Thoracic aorta (tissue), 2 donors: ENCODE measurements around the gene BPIFB6. TPM values are rescaled to one million over a fixed set of nuclear protein-coding genes. Genes with fewer than 3 reads are reported as not detected.

ENCODE experiments used
- ATAC-seq: fragments of 150-250 bp; one replicate; pipeline ENCODE4 v1.8.0; 2017; ENCODE audit warnings: low read depth; ENCODE audit not compliant: insufficient number of reproducible peaks, low FRiP score
- DNase-seq: peaks from one replicate; pipeline ENCODE4 v3.0.0-alpha.2; 2020; ENCODE audit warnings: low spot score
- H3K27ac ChIP-seq, 2 donors: fragments of 200-600 bp; sonication (generic); 1 replicate in 1 of 2; 2 replicates in 1 of 2; pipeline ENCODE4 v1.5.1; 2016; ENCODE audit warnings: mild to moderate bottlenecking in 2 of 2, moderate library complexity in 2 of 2
- H3K27me3 ChIP-seq: fragments of 200-600 bp; sonication (generic); replicated peaks from 2 replicates; pipeline ENCODE4 v1.6.0; 2016; ENCODE audit warnings: mild to moderate bottlenecking; ENCODE audit not compliant: insufficient read depth
- H3K36me3 ChIP-seq: fragments of 200-600 bp; sonication (generic); one replicate; pipeline ENCODE4 v1.5.1; 2016
- H3K4me1 ChIP-seq, 2 donors: fragments of 200-600 bp; sonication (generic); 1 replicate in 1 of 2; 2 replicates in 1 of 2; pipeline versions ENCODE4 v1.5.1 to v1.6.0; 2016; ENCODE audit warnings: low read depth in 2 of 2, mild to moderate bottlenecking in 1 of 2; ENCODE audit not compliant: control insufficient read depth in 1 of 2
- H3K4me3 ChIP-seq: fragments of 200-600 bp; sonication (generic); 2 replicates; pipeline ENCODE4 v1.5.1; 2016; ENCODE audit warnings: mild to moderate bottlenecking
- H3K9me3 ChIP-seq: fragments of 200-600 bp; sonication (generic); 2 replicates; pipeline ENCODE4 v1.5.1; 2016
- CTCF ChIP-seq: fragments of 200-600 bp; sonication (generic); IDR thresholded peaks from one replicate; pipeline ENCODE4 v1.5.1; 2019; ENCODE audit warnings: antibody characterized with exemption
- total RNA-seq, 2 donors: library from RNA; depleted of rRNA; stranded (reverse); fragments of >200 nt; gene quantifications; one replicate each; pipeline versions ENCODE4 v1.1.0 to v1.2.3, GENCODE V29; 2016

The BPIFB6 gene
- total RNA-seq, 2 donors from 2014 or later: not detected

GRCh38 chr20:33007376-33008335 is 23.8 kb upstream of the BPIFB6 start, which contains the start of gene BPIFB2:
TSS of gene BPIFB2 (plus strand) at chr20:33007704. CDS start at chr20:33008575, 871 bp downstream.
- Histone ChIP-seq H3K27ac (no peak within 1 kb of the TSS), H3K4me1 (no peaks in the 10 kb centered on the region), H3K36me3 (no peaks in the 10 kb centered on the region), H3K9me3 (no peaks in the 10 kb centered on the region), H3K27me3 (no peaks in the 10 kb centered on the region), H3K4me3 (no peak within 1 kb of the TSS)
- no peak for TF ChIP-seq CTCF
- ATAC-seq (no peak), DNase-seq (no peak)

- no peak for TF ChIP-seq CTCF
- H3K9me3 ChIP-seq: no peaks in the 10 kb centered on the region
- ATAC-seq: no peak
- no peaks in the 10 kb centered on the region for H3K27me3 ChIP-seq
- H3K27ac ChIP-seq: no peak overlapping the region
- no peak overlapping the region for H3K4me3 ChIP-seq
- no peaks in the 10 kb centered on the region for H3K4me1 ChIP-seq
- DNase-seq: no peak
- H3K36me3 ChIP-seq: no peaks in the 10 kb centered on the region
Observed at GRCh38 chr20:33008336-33009213, 22.9 kb upstream of the BPIFB6 start.

GRCh38 chr20:33009214-33010132 is 22.0 kb upstream of the BPIFB6 start:
- Histone ChIP-seq H3K27ac (no peak overlapping the region), H3K4me3 (no peak overlapping the region), H3K27me3 (no peaks in the 10 kb centered on the region), H3K36me3 (no peaks in the 10 kb centered on the region), H3K9me3 (no peaks in the 10 kb centered on the region), H3K4me1 (no peaks in the 10 kb centered on the region)
- ATAC-seq: no peak
- no peak for DNase-seq
- no peak for TF ChIP-seq CTCF

- TF ChIP-seq CTCF: no peak
- no peaks in the 10 kb centered on the region for H3K27me3 ChIP-seq
- no peaks in the 10 kb centered on the region for H3K9me3 ChIP-seq
- no peaks in the 10 kb centered on the region for H3K36me3 ChIP-seq
- ATAC-seq (no peak), DNase-seq (no peak)
- no peak overlapping the region for H3K4me3 ChIP-seq
- H3K4me1 ChIP-seq: no peaks in the 10 kb centered on the region
- no peak overlapping the region for H3K27ac ChIP-seq
Observed at GRCh38 chr20:33010133-33010504, 21.3 kb upstream of the BPIFB6 start.
